Lower leg skin (tissue), 3 donors: ENCODE data around the gene BDP1.
"Not testable (repeated sequence)": the region's sequence is repeated elsewhere in the genome, so short reads cannot be mapped to it uniquely, and the experiment has no call there.

Experiments
- POLR2A ChIP-seq, 2 donors: fragments of 450-650 bp; IDR thresholded peaks; one replicate each; pipeline ENCODE4 v1.6.1; 2016 to 2017; ENCODE audit warnings: antibody characterized with exemption in 2 of 2, mild to moderate bottlenecking in 1 of 2, moderate library complexity in 1 of 2
- TF ChIP-seq, protein P1 (sequence below), 3 donors: fragments of 450-650 bp; IDR thresholded peaks; one replicate each; pipeline ENCODE4 v1.5.1; 2016; ENCODE audit warnings: antibody characterized with exemption in 3 of 3, mild to moderate bottlenecking in 3 of 3, moderate library complexity in 2 of 3

DNA sequence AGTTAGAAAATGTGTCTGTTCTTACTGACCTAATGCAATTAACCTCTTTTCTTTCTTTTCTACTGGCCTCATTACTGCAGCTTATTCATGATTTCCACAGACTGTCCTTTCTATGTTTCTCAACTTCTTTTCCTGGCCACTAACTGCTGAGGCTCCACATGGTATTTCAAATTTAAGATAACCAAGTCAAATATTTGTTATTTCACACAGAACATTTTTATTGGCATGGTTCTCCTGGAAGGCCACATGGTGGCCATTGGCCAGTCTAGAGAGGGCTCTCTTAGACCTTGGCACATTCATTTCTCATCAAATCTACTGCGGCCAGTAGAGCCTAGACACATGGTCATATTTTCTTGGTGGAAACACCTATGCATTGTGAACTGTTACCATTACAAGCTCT, 13.9 kb upstream of the BDP1 start:
- TF ChIP-seq POLR2A (IDR thresholded peaks at IDR 0.05) = not testable (repeated sequence)
- TF ChIP-seq, protein P1, sequence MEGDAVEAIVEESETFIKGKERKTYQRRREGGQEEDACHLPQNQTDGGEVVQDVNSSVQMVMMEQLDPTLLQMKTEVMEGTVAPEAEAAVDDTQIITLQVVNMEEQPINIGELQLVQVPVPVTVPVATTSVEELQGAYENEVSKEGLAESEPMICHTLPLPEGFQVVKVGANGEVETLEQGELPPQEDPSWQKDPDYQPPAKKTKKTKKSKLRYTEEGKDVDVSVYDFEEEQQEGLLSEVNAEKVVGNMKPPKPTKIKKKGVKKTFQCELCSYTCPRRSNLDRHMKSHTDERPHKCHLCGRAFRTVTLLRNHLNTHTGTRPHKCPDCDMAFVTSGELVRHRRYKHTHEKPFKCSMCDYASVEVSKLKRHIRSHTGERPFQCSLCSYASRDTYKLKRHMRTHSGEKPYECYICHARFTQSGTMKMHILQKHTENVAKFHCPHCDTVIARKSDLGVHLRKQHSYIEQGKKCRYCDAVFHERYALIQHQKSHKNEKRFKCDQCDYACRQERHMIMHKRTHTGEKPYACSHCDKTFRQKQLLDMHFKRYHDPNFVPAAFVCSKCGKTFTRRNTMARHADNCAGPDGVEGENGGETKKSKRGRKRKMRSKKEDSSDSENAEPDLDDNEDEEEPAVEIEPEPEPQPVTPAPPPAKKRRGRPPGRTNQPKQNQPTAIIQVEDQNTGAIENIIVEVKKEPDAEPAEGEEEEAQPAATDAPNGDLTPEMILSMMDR (IDR thresholded peaks at IDR 0.05) = not testable (repeated sequence)
